ENCODE data around the gene LSM14B. TPM values are rescaled to one million over a fixed set of nuclear protein-coding genes. Genes with fewer than 3 reads are reported as not detected.
"Not testable (repeated sequence)": the region's sequence is repeated elsewhere in the genome, so short reads cannot be mapped to it uniquely, and the experiment has no call there.

The LSM14B gene
- total RNA-seq, 1 experiment from 2014 or later: 24.6 TPM

DNA sequence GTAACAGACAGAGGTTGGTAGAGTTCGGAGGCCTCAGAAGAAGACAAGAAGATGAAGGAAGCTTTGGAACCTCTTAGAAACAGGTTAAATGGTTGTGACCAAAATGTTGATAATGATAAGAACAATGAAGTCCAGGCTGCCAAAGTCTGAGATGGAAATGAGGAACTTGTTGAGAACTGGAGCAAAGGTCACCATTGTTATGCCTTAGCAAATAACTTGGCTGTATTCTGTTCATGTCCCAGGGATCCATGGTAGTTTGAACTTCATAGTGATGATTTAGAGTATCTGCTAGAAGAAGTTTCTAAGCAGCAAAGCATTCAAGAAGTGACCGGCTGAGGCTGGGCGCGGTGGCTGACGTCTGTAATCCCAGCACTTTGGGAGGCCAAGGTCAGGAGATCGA is 11.1 kb upstream of the LSM14B start:
- no peak for DNase-seq (ENCODE audit: extremely low read depth, low read depth)

DNA sequence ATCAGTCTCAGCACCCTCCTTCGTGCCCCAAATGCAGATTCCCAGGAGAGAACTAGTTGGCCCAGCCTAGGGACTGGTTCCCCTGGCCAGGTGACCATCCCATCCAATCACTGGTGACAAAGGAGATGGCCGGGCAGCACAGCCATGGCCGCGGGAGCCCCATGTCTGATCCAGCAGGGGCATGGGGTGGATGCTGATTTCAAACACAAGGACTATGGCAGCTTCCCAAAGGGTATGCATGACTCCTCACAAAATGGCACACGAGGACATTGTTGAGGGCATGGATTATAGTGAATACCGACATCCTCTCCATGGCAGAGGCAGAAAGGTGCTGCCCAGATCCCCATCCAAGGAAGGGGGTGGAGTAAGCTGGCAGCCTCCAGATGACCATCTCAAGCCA is 9.9 kb upstream of the LSM14B start:
- no peak for DNase-seq (ENCODE audit: extremely low read depth, low read depth)

DNA sequence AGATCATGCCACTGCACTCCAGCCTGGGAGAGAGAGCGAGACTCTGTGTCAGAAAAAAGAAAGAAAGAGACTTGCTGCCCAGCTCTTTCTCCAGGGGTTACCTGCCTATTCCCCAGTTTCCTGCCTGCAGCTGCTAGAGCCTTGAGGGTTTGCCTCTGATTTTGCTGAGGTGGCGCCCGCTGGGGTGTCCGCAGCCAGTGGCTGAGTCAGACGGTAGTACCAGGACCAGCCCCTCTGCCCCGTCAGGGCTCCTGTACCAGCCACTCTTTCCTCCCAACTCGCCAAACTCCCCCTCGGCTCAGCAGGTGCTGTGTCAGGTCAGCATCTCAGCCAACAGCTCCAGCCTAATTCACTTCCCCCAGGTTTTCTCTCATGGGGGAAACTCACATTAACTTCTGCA is 7.4 kb upstream of the LSM14B start:
- no peak for DNase-seq (ENCODE audit: extremely low read depth, low read depth)

DNA sequence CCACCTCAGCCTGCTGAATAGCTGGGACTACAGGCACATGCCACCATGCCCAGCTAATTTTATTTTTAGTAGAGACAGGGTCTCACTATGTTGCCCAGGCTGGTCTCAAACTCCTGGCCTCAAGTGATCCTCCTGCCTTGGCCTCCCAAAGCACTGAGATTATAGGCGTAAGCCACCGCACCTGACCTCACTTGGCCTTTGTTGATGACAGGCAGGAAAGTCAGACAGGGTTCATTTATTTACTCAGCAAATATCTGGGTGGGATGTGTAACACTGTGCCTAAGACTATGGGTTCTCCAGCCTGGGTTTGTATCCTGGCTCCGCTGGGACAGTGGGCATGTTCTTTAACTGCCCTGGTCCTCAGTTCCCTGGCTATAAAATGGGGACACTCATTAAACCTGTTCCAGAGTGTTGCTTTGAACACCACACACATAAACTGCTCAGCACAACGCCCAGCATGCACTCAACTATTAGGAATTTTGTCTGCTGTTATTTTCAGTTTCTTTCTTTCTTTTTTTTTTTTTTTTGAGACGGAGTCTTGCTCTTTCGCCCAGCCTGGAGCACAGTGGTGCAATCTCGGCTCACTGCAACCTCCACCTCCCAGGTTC is 6.4 kb upstream of the LSM14B start:
- DNase-seq (ENCODE audit: extremely low read depth, low read depth): not testable (repeated sequence)

DNA sequence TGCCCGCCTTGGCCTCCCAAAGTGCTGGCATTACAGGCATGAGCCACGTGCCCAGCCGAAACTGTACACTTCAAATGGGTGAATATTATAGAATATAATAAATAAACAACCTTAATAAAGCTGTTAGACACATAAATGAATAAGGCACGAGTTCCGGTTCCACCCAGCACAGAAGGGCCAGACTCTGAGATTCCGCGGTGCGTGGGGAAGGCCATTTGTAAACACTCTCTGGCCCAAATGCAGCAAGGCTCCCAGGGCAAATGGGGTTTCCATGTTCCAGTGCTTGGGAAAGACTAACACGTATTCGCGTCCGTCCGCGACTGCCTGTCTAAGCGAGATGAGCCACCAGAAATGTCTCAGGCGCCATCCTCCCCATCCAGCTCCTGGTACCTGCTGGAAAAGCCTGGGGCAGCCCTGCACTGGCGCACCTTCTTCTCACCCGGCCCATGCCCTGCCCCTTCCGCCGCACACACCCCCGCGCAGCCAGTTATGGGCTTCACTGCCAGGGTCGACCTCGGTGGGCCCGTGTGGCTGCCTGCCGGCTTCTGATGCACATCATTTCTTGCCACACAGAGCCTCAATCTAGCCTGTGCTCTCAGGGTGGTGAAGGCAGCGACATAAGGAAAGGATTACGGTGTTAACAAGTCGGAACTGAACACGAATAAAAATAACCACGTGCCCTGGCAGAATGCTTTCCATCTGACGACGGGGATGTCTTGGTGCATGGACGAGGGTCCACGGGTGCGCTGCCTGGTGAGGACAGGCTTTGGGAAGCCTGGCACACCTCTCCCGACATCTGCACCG is 5.5 kb upstream of the LSM14B start:
- DNase-seq (ENCODE audit: extremely low read depth, low read depth): no peak

DNA sequence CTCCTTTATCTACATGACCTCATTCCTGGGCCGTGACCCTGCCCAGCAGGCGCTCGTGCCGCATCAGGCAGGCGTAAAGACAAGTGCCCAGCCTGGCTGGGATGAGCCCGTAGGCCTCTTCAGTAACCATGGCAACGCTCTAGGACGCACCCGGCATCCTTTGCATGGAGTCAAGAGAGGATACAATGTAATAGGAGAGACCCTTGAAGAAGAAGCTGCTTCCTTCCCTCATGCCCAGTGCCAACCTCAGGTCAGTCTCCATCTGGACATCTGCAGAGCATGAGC is 5.0 kb upstream of the LSM14B start:
- DNase-seq (ENCODE audit: extremely low read depth, low read depth): no peak

DNA sequence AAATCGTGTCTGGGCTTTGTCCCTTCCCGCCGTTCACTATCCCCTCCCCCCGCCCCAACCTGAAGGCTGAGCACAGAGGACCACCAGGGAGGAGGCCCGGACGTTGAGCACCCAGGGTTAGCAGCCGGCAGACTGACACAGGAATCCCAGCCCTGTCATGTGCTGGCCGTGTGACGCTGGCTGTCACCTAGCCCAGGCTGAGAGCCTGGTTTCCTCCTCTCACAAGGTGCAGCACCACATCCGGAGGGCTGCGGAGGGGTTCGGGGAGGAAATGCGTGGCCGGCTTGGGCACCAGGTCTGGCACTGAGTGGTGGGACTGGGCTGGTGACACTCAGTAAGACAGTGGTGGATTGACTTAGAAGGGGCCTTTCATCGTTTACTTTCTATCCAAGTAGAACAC is 4.6 kb upstream of the LSM14B start:
- no peak for DNase-seq (ENCODE audit: extremely low read depth, low read depth)

DNA sequence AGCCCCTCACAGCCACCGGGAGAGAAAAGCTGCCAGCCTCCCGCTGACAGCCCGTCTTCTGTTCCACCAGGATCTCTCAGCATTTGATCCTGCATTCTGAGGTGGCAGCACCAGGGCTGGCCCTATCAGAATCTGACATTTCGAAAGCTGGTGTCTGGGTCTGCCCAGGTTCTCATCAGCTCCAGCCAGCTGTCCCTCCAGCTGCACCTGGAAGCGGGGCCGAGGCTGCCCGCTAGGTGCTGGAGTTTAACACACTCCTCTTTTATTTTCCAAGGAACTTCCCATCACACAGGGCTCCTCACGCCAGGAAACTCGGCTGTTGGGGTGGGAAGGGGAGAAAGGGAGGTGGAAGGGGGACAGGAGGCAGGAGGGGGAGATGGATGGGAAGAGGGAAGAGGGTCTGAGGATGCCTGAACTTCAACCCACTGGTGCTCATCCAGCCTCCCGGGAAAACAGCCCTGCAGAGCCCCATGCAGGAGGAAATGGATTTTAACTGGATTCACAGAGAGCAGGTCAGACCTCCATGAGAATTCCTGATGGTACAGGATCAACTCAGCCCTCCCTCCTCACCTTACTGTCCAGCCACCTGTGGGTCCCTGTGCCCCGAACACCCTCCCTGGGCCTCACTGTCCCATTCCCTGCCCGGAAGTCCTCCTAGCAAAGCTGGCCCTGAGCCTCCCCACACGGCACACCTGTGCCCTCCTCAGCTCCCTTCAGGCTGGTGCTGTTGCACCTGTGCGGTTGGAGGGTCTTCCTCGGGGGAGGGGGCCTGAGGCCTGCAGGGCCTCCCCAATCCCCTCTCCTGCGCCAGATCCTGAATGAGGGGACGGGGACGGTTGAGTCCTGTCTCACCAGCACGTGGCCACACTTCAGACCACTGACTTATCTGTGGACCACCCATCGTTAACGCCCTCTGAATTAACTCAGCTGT is 3.9 kb upstream of the LSM14B start:
- no peak for DNase-seq (ENCODE audit: extremely low read depth, low read depth)

DNA sequence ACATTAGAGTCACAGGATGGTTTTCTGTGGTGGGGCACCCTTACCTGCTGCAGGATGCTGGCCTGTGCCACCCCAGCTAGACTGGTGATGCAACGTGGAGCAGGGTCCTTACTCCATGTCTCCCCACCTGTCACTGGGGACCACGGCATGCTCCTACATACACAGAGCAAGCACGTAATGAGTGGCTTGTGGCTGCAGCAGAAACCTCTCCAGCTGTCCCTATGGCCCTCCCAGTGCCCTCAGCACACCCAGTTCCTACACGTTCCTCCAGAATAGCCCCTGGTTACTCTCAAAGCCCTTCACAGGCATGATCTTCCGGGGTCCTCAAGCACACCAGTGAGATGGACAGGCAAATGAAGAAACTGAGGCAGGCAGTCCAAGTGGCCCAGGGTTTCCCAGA is 3.2 kb upstream of the LSM14B start:
- DNase-seq (ENCODE audit: extremely low read depth, low read depth): no peak

DNA sequence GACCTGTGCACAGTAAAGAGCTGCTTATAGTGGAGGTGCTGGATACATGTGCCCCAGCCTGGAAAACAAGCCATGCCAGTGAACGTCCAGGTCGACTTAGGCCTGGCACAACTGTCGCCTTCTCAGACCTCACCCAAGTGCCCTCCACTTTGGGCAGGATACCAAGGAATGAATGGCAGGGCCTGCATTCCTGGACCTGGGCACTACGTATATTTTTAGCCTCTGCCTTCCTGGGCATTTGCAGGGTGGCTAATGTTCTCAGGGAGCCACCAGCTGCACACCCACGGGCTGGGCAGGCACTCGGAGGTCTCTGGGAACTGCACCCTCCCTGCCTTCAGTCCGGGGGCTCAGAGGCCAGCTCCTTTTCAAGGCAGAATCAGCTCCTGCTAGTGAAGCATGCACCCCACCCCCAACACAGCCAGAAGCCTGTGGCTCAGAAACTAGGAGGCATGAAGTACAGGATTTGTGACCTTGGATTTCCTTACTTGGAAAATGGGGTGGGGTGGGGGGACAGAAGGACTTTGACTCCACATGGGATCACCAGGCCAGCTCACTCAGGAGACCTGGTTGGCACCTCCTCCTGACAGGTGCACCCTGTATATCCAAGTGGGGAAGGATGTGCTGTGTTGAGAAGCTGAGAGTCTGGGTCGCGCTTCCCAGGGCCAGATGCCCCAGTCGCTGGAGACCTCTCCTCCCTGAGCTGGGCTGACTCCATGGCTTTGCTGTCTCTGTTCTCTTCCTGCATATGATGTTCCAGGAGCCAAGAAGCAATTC is 2.5 kb upstream of the LSM14B start:
- no peak for DNase-seq (ENCODE audit: extremely low read depth, low read depth)

DNA sequence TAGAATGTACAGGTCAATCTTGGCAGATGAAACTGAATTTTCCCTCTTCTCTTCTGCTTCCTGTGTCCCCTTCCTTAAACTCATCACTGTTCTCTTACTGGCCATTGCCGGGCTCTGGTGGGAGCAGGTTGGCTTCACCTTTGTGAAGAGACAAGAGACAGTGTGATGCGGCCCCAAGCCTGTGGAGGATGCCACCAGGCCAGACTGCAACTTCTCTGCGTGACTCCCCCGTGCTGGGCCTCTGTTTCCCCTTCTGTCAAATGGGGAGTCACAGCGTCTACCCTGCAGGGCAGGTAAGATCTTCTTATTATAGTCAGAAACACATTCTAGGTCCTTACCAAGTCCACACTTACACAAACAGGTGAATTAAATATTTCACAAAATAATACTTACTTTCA is 1.9 kb upstream of the LSM14B start:
- DNase-seq (ENCODE audit: extremely low read depth, low read depth): no peak

DNA sequence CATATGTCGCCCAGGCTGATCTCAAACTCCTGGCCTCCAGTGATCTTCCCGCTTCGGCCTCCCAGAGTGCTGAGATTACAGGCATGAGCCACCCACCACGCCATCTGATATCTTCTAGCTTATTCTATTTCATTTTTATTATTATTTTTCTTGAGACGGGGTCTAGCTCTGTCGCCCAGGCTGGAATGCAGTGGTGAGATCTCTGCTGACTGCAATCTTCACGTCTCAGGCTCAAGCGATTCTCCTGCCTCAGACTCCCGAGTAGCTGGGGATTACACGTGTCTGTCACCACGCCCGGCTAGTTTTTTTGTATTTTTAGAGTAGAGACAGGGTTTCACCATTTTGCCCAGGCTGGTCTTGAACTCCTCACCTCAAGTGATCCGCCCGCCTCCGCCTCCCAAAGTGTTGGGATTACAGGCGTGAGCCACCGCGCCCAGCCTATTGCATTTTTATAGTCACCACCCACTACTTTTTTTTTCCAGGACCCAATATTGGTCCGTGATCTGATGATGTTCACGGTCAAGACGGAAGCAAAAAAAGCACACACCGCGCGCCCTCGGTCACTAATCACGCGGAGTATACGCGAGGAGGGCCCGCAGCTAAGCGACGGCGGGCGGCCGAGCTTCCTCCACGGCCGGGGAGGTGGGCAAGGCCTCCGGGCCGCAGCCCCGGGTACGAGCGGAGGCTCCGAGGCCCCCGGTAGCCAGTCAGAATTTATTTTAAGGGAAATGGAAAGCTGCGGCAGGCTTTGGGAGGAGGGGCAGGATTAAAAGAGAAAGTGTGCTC is 1.1 kb upstream of the LSM14B start:
- no peak for DNase-seq (ENCODE audit: extremely low read depth, low read depth)

DNA sequence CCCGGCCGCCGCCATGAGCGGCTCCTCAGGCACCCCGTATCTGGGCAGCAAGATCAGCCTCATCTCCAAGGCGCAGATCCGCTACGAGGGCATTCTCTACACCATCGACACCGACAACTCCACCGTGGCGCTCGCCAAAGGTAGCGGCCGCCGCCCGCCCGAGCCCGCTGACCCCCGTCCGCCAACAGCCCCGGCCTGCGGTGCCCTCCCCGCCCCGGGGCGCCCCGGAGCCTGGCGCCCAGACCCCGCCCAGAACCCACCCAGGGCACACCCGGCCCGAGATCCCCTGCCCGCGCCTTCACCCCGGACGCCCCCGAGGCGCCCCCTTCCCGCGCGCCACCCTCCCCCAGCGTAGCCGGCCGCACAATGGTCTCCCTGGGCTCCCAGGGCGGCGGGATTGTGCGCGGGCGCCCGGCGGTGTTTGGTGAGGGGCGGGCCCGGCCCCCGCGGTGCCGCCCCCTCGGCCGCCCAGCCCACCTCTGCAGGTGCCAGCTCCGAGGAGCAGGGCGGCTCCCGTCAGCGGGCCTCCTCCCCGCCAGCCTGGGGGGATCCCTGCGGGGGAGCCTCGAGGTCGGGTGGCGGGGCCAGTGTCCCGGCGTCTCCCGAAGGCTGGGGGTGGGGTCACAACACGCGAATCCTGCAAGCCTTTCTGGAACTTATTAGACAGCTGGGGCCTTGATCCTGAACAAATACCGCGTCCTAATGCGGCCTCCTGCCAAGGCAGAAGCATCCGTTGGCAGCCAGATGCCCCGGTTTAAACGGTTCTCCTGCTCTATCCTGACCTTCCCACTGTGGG is 577 bp downstream of the LSM14B start:
- no peak for DNase-seq (ENCODE audit: extremely low read depth, low read depth)

DNA sequence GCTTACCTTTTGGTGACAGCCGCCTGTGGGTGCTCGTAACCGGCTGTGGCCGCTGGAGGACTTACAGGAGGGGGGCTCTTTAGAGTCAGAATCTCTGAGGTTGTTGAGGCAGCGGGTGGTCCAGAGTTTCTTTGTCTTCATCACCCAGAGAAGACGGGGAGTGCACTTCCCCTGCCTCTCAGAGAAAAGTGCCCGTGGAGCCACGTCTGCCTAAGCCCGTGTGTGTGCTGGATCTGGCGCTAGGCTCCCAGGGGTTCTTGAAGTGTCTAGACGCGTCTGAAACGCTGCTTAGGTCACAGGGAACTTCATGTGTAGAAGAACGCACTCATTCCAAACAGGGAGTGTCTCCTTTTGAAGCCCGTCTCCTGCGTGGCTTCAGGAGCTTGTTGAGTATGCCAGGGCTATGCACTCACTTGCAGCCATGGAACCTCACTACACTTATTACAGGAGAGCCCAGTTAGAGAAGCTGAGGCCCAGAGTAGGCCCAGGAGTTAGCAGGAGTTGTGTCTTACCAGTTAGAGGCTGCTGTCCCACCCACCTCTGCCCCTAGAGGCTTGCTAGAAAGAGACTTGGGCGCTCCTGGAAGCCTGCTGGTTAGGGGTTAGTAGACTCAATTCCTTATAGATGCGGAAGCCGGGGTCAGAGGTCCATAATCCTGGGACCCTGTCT is 1.3 kb downstream of the LSM14B start:
- no peak for DNase-seq (ENCODE audit: extremely low read depth, low read depth)

DNA sequence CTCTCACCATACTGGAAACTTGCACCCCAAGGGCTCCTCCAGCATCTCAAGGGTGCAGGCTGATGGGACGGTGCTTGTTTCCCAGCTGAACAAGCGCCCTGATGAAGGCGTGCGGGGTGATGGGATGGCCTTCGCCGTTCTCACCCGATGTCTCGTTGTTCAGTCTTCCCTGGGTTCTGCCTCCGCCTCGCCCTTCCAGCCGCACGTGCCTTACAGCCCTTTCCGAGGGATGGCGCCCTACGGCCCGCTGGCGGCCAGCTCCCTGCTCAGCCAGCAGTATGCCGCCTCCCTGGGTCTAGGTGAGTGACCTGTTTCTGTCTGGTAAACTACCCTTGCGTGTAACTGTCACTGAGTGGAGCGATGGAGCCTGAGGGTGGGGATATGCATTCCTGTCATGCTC is 3.9 kb downstream of the LSM14B start:
- DNase-seq (ENCODE audit: extremely low read depth, low read depth): no peak

DNA sequence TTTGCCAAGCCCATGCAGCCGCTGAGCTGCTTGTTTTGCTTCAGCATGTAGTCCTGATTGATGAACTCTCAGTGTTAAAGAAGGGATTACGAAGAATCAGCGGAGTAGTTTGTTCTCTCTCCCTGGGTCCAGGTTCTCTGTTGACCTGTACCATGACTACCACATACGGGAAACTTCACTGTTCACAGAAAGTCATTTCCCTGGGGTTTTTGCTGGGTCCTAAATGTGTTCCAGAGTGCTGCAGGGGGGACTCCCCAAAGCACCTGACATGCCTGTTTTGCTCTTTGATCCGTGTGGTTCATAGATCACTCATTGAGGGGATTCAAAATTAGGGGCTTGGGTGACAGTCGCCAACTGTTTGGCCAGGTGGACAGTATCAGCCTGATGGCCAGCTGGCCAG is 5.5 kb downstream of the LSM14B start:
- DNase-seq (ENCODE audit: extremely low read depth, low read depth): no peak

DNA sequence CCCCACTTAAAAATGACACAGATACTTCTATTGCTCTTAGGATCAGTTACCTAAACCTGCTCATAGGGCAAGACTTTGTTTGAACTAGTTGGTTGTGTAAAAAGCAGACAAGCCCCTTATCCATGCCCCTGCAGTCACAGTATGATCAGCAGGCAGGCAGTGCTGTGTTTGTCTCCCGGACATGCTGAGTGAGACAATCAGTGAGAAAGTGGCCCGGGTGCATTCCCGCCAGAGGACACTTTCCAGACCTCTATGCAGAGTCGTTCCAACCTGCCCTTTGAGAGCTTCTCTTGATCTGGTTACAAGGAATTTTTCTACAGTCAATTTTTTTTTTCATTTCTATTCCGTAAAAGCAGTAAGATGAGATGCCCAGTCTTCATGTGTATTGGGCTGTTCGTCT is 6.2 kb downstream of the LSM14B start:
- no peak for DNase-seq (ENCODE audit: extremely low read depth, low read depth)

DNA sequence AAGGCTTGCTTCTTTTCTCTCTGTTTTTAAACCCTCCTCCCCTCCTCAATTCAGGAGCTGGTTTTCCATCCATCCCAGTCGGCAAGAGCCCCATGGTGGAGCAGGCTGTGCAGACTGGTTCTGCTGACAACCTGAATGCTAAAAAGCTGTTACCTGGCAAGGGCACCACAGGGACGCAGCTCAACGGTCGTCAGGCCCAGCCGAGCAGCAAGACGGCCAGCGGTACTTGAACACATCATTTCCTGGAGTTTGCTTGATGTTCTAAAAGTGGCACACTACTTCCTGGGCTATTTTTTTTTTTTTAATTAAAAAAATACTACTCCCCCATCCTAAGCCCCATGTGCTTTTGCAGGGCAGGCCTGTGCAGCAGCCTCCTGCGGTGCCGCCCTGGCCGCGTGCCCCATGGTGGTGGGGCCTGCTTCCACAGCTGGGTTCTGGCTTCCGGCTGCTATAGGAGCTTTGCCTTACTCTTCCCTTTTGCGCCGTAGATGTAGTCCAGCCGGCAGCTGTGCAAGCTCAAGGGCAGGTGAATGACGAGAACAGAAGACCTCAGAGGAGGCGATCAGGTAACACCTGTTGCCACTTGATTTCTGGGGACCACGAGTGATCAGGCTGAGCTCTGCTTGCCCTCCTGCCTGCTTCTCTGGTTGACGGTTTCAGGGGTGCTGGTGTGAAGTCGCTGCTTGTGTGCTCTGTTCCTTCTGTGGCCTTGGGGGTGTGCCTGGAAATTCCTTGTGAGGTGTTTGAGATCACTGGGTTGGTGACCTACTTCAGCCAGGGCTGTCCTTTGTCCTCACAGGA is 7.7 kb downstream of the LSM14B start:
- DNase-seq (ENCODE audit: extremely low read depth, low read depth): no peak

Data from NCI-H460 (cell line).